Sigmoid colon (tissue), 7 donors: ENCODE results near the gene NRTN. TPM values are rescaled to one million over a fixed set of nuclear protein-coding genes. Genes with fewer than 3 reads are reported as not detected.
A peak's percentile ranks its signal among the peaks of the same experiment; 100 is the strongest.

ENCODE experiments used
- DNase-seq: peaks from one replicate; pipeline ENCODE4 v3.0.0-alpha.2; 2019
- H3K27ac ChIP-seq, 4 donors: fragments of 200-600 bp; sonication (generic); one replicate each; pipeline ENCODE4 v1.5.1; 2016 to 2019; ENCODE audit warnings: mild to moderate bottlenecking in 1 of 4
- H3K27me3 ChIP-seq, 3 donors: fragments of 200-600 bp; sonication (generic); one replicate each; pipeline ENCODE4 v1.5.1; 2019; ENCODE audit warnings: mild to moderate bottlenecking in 1 of 3
- H3K36me3 ChIP-seq, 4 donors: fragments of 200-600 bp; sonication (generic); one replicate each; pipeline ENCODE4 v1.5.1; 2016 to 2019
- H3K4me1 ChIP-seq, 4 donors: fragments of 200-600 bp; sonication (generic); one replicate each; pipeline ENCODE4 v1.5.1; 2017 to 2019
- H3K4me3 ChIP-seq, 4 donors: fragments of 200-600 bp; sonication (generic); one replicate each; pipeline ENCODE4 v1.5.1; 2017 to 2019; ENCODE audit warnings: mild to moderate bottlenecking in 2 of 4, moderate library complexity in 1 of 4
- H3K9me3 ChIP-seq, 4 donors: fragments of 200-600 bp in 3 of 4; sonication (generic) in 3 of 4; one replicate each; pipeline versions ENCODE4 v1.5.1 to v1.6.1; 2013 to 2019
- CTCF ChIP-seq, 4 experiments: fragments of 450-650 bp in 3 of 4; fragments of 200-600 bp in 1 of 4; IDR thresholded peaks; one replicate each; pipeline ENCODE4 v1.5.1; 2016 to 2019; ENCODE audit warnings: antibody characterized with exemption in 4 of 4, mild to moderate bottlenecking in 3 of 4, moderate library complexity in 2 of 4
- EP300 ChIP-seq, 4 donors: sonication (generic); formaldehyde crosslinking; IDR thresholded peaks; one replicate each; pipeline ENCODE4 v1.6.1; 2017; ENCODE audit warnings: antibody characterized with exemption in 4 of 4
- POLR2A ChIP-seq, 2 donors: fragments of 450-650 bp; IDR thresholded peaks; one replicate each; pipeline ENCODE4 v1.6.1; 2016; ENCODE audit warnings: antibody characterized with exemption in 2 of 2, mild to moderate bottlenecking in 2 of 2, moderate library complexity in 2 of 2
- POLR2AphosphoS5 ChIP-seq, 4 donors: sonication (generic); formaldehyde crosslinking; IDR thresholded peaks; one replicate each; pipeline ENCODE4 v1.6.1; 2017; ENCODE audit warnings: antibody characterized with exemption in 4 of 4
- WGBS, 2 donors: extraction: QIAGEN DNeasy Blood & Tissue Kit; methylation state at CpG; one replicate each; pipeline ENCODE4 v1.1.7; 2013; 5-methylcytosine and 5-hydroxymethylcytosine counted together
- intact Hi-C: fragments of 100-400 bp; cut with DNase I; formaldehyde crosslinking; loops from one replicate; pipeline ENCODE4 v1.15.1; 2023
- polyA plus RNA-seq, 3 donors: library from polyadenylated mRNA; stranded (reverse); fragments of 200-250 nt; gene quantifications; one replicate each; pipeline ENCODE4 v1.2.3, GENCODE V29; 2013
- total RNA-seq, 4 donors: library from RNA; depleted of rRNA; stranded (reverse); fragments of >200 nt; gene quantifications; one replicate each; pipeline ENCODE4 v1.1.0, GENCODE V29; 2016
- donor health status: healthy with polysubstance abuse.
- donor health status: Bipolar disorder and iron deficiency.
- donor health status: healthy.

NRTN gene, protein sequence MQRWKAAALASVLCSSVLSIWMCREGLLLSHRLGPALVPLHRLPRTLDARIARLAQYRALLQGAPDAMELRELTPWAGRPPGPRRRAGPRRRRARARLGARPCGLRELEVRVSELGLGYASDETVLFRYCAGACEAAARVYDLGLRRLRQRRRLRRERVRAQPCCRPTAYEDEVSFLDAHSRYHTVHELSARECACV
- total RNA-seq = 10 to 100 TPM in 1 of 4 donors, 1 to 10 TPM in 3; 6.1 to 12.2 (median 6.6) TPM
- polyA plus RNA-seq = 1 to 10 TPM in 1 of 3 donors, not detected in 2; 1.7 TPM

- intact Hi-C loops = loop anchor here (1.0 to 10.0 kb wide), 4 partner anchors 88 to 320 kb away; no protein-coding TSS in a partner anchor
- Histone ChIP-seq H3K4me3 (peak within 1 kb of the TSS; percentile 55 to 68 (median 66)), H3K27ac (peak within 1 kb of the TSS; percentile 84 to 91 (median 90)), H3K36me3 (no peaks in the 10 kb centered on the region), H3K27me3 (peaks cover 0 to 29% (median 18%) of the 10 kb centered on the region in 3 donors), H3K9me3 (no peaks in the 10 kb centered on the region), H3K4me1 (peaks cover 0 to 30% (median 25%) of the 10 kb centered on the region in 4 donors)
- DNase-seq = peak; percentile 71
- WGBS, 2 donors = 2% methylated on average over 106 of the region's 107 CpGs
- TF ChIP-seq CTCF (IDR thresholded peaks at IDR 0.05) (no peak), POLR2AphosphoS5 (IDR thresholded peaks at IDR 0.05) (peak in 1 of 4 donors; percentile 40), EP300 (IDR thresholded peaks at IDR 0.05) (no peak)
Measured at GRCh38 chr19:5804516-5805461, at the start of gene NRTN. Gene NRTN (plus strand): TSS chr19:5805067. CDS start chr19:5824166, 19,099 bp downstream.

- intact Hi-C loops = no loop called here
- Histone ChIP-seq H3K27me3 (peaks cover 0 to 4% (median 0%) of the 10 kb centered on the region in 3 donors), H3K9me3 (no peaks in the 10 kb centered on the region), H3K4me1 (no peaks in the 10 kb centered on the region), H3K27ac (no peak overlapping the region), H3K4me3 (no peak overlapping the region), H3K36me3 (no peaks in the 10 kb centered on the region)
- DNase-seq = no peak
- WGBS, 2 donors = 92 to 93% methylated on average over 5 of the region's 5 CpGs
- TF ChIP-seq CTCF (IDR thresholded peaks at IDR 0.05) = no peak
- TF ChIP-seq EP300 (IDR thresholded peaks at IDR 0.05) = no peak
- TF ChIP-seq POLR2A (IDR thresholded peaks at IDR 0.05) = no peak
- no peak for TF ChIP-seq POLR2AphosphoS5 (IDR thresholded peaks at IDR 0.05)
Measured at GRCh38 chr19:5762608-5763217, 42.2 kb upstream of the NRTN start.

DNA sequence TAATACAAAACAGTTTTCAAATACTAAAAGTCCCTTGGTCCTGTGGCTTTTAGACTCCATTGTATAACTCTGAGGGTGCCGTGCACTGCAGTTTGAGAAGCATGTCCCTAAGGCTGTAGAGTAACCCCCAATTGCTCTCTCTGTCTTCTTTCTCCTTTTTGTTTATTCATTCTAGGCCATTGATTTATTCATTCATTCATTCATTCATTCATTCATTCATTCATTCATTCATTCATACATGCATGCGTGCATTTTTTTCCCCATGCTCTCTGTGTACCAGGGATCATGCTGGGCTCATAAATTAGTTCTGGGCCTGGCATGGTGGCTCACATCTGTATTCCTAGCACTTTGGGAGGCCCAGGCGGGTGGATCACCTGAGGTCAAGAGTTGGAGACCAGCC is 39.6 kb upstream of the NRTN start:
- no peak for TF ChIP-seq CTCF (IDR thresholded peaks at IDR 0.05)
- no peak for TF ChIP-seq POLR2AphosphoS5 (IDR thresholded peaks at IDR 0.05)
- TF ChIP-seq POLR2A (IDR thresholded peaks at IDR 0.05) = no peak
- TF ChIP-seq EP300 (IDR thresholded peaks at IDR 0.05) = no peak
- Histone ChIP-seq H3K27me3 (no peaks in the 10 kb centered on the region), H3K4me1 (no peaks in the 10 kb centered on the region), H3K27ac (no peak overlapping the region), H3K9me3 (no peaks in the 10 kb centered on the region), H3K36me3 (no peaks in the 10 kb centered on the region), H3K4me3 (no peak overlapping the region)
- intact Hi-C loops = no loop called here
- WGBS, 2 donors = 95% methylated on average over 3 of the region's 3 CpGs
- DNase-seq = no peak

DNA sequence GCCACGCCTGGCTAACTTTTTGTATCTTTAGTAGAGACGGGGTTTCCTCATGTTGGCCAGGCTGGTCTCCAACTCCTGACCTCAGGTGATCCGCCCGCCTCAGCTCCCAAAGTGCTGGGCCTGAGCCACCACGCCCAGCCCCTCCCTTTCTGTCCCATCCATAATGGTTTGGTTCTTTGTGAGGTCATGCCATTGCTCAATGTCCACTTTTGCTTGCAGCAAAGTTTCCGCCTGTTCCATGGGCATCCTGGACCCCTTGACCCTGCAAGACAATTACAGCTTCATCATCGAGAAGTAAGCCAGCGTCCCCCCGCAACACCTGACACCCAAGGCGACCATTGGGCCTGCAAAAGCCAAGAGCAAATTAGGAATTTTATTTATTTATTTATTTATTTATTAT is 36.9 kb upstream of the NRTN start:
- no peak for TF ChIP-seq POLR2AphosphoS5 (IDR thresholded peaks at IDR 0.05)
- TF ChIP-seq POLR2A (IDR thresholded peaks at IDR 0.05) = no peak
- no peak for TF ChIP-seq EP300 (IDR thresholded peaks at IDR 0.05)
- TF ChIP-seq CTCF (IDR thresholded peaks at IDR 0.05) = no peak
- H3K9me3 ChIP-seq = no peaks in the 10 kb centered on the region
- H3K4me1 ChIP-seq = no peaks in the 10 kb centered on the region
- intact Hi-C loops = no loop called here
- no peak overlapping the region for H3K4me3 ChIP-seq
- no peaks in the 10 kb centered on the region for H3K36me3 ChIP-seq
- DNase-seq = no peak
- WGBS, 2 donors = 85 to 93% methylated on average over 10 of the region's 10 CpGs
- H3K27me3 ChIP-seq = no peaks in the 10 kb centered on the region
- no peak overlapping the region for H3K27ac ChIP-seq
